Left ventricle myocardium inferior (tissue), 1 donor: ENCODE data around the gene TCF3. TPM values are rescaled to one million over a fixed set of nuclear protein-coding genes. Genes with fewer than 3 reads are reported as not detected.
A peak's percentile ranks its signal among the peaks of the same experiment; 100 is the strongest.

ENCODE experiments used
- DNase-seq: peaks from one replicate; pipeline ENCODE4 v3.0.0-alpha.2; 2020
- H3K27ac ChIP-seq: fragments of 200-600 bp; replicated peaks from 2 replicates; pipeline ENCODE4 v1.8.0; 2021
- H3K27me3 ChIP-seq: fragments of 200-600 bp; 2 replicates; pipeline ENCODE4 v1.8.0; 2021; ENCODE audit warnings: low read depth
- H3K36me3 ChIP-seq: fragments of 200-600 bp; 2 replicates; pipeline ENCODE4 v1.8.0; 2021
- H3K4me1 ChIP-seq: fragments of 200-600 bp; 2 replicates; pipeline ENCODE4 v1.8.0; 2021
- H3K4me3 ChIP-seq: fragments of 200-600 bp; 2 replicates; pipeline ENCODE4 v1.8.0; 2021; ENCODE audit warnings: mild to moderate bottlenecking, moderate library complexity
- H3K9me3 ChIP-seq: fragments of 200-600 bp; replicated peaks from 2 replicates; pipeline ENCODE4 v1.8.0; 2021
- intact Hi-C: fragments of 100-400 bp; cut with micrococcal nuclease; formaldehyde crosslinking; loops from one replicate; pipeline ENCODE4 v1.11.0; 2022
- total RNA-seq: library from RNA; stranded (reverse); fragmentation: NEBNext Ultra II Directional; extraction: Animal tissue kit (Norgen Biotek cat#: 25700); gene quantifications from one replicate; pipeline ENCODE4 v1.2.1, GENCODE V29; 2021
- TF ChIP-seq, protein P1 (sequence below): fragments of 200-600 bp; IDR thresholded peaks from 2 replicates; pipeline ENCODE4 v1.8.0; 2021; ENCODE audit warnings: antibody characterized with exemption, mild to moderate bottlenecking, borderline replicate concordance
- donor health status: DM: no; HTN: yes; CAD: no; lungs with severe emphysema.

Gene TCF3
- total RNA-seq, 1 donor from 2014 or later: 18.4 TPM

DNA sequence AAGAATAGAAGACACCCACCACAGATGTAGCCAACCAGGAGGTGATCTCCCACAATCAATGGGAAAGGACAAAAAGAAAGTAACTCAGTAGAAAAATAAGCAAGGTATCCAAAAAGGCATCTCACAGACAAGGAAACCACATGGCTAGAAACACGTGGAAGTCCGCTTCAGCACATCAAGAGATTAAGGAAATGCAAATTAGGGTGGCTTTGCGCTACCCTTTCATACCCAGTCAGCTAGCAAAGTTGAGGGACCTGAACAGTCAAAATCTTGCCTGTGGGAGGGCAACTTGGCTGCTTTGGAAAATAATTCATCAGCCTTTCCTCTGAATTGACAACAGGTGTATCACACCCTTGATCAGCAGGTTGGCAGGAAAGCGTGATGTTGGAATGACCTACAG lies 35.5 kb downstream of the TCF3 start:
- no peak overlapping the region for H3K4me3 ChIP-seq
- no peaks in the 10 kb centered on the region for H3K9me3 ChIP-seq
- peaks cover 21% of the 10 kb centered on the region for H3K4me1 ChIP-seq
- H3K27ac ChIP-seq: no peak overlapping the region
- no peak for DNase-seq
- TF ChIP-seq, protein P1, sequence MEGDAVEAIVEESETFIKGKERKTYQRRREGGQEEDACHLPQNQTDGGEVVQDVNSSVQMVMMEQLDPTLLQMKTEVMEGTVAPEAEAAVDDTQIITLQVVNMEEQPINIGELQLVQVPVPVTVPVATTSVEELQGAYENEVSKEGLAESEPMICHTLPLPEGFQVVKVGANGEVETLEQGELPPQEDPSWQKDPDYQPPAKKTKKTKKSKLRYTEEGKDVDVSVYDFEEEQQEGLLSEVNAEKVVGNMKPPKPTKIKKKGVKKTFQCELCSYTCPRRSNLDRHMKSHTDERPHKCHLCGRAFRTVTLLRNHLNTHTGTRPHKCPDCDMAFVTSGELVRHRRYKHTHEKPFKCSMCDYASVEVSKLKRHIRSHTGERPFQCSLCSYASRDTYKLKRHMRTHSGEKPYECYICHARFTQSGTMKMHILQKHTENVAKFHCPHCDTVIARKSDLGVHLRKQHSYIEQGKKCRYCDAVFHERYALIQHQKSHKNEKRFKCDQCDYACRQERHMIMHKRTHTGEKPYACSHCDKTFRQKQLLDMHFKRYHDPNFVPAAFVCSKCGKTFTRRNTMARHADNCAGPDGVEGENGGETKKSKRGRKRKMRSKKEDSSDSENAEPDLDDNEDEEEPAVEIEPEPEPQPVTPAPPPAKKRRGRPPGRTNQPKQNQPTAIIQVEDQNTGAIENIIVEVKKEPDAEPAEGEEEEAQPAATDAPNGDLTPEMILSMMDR: no peak
- intact Hi-C loops: no loop called here
- H3K36me3 ChIP-seq: peaks cover 72% of the 10 kb centered on the region
- H3K27me3 ChIP-seq: no peaks in the 10 kb centered on the region

DNA sequence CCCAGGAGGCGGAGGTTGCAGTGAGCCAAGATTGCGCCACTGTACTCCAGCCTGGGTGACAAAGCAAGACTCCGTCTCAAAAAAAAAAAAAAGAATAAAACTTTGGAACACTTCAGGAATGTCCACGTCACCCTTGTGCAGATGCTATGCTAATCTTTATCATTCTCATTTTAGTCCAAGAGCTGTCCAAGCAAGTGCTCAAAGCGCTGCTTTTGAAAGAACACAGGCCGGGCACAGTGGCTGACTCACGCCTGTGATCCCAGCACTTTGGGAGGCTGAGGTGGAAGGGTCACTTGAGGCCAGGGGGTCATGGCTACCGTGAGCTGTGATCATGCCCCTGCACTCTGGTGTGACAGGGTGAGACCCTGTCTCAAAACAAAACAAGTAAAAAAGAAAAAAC lies 36.0 kb downstream of the TCF3 start:
- H3K36me3 ChIP-seq: peaks cover 71% of the 10 kb centered on the region
- DNase-seq: no peak
- intact Hi-C loops: no loop called here
- peaks cover 21% of the 10 kb centered on the region for H3K4me1 ChIP-seq
- H3K9me3 ChIP-seq: no peaks in the 10 kb centered on the region
- TF ChIP-seq, protein P1: no peak
- no peaks in the 10 kb centered on the region for H3K27me3 ChIP-seq
- H3K4me3 ChIP-seq: no peak overlapping the region
- peak overlapping the region; percentile 33 for H3K27ac ChIP-seq

DNA sequence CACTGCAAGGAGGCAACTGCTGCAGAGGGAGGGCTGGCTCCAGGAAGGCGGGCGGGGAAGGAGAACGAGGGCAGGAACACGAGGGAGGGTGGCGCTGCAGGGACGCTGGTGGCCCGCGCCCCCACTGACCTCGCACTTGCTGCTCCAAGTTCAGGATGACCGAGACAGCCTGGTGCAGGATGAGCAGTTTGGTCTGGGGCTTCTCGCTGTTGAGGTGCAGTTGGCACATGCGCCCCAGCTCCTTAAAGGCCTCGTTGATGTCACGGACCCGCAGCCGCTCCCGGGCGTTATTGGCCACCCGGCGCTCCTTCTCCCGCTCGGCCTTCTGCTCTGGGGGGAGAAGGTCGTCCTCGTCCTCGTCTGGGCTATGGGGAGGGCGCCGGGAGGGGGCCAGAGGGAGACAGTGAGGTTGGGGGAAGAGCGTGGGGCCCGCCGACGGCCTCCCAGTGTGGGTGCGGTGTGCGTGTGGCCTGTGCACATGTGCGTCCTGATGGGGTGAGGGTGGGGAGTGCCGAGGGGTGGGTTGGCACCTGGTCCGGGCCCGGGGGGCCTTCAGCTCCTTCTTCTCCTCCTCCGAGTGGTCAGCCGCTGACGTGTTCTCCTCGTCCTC lies 37.2 kb downstream of the TCF3 start:
- no peak for DNase-seq
- no peak overlapping the region for H3K27ac ChIP-seq
- no peak overlapping the region for H3K4me3 ChIP-seq
- peaks cover 74% of the 10 kb centered on the region for H3K36me3 ChIP-seq
- H3K4me1 ChIP-seq: peaks cover 21% of the 10 kb centered on the region
- intact Hi-C loops: no loop called here
- no peaks in the 10 kb centered on the region for H3K9me3 ChIP-seq
- no peaks in the 10 kb centered on the region for H3K27me3 ChIP-seq
- TF ChIP-seq, protein P1: no peak

DNA sequence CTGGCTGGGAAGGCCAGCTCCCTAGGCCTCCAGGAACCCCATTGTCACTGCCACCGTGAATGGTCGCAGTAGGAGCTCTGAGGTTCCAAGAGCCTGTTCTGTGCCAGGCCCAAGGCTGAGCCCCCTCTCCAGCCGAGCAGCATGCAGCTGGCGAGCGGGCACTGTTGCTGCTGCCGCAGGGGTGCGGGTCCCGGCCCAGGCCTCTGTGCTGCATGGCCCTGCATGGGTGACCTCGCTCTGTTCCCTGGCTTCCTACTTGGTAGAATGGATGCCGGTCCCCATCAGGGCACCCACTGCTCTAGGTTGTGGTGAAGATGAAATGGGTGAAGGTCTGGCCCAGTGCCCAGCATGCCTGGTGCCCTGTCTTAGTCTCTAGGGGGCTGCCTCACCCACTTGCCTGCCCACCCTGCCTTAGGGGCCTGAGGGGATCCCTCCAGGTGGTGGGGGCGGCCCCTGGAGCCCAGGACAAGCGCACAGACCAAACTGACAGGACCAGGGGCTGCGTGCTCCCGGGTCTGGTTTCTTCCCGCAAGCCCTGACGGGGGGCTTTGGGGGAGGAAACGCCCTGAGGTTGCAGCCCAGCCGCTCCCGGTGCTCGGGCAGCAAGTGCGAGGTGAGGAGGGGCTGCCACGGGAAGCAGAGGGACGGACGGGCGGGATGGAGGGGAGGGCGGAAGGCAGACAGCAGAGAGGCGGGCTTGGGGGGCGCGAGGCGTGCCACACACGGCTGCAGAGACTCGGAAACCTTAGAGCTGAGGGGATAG lies 38.4 kb downstream of the TCF3 start:
- H3K36me3 ChIP-seq: peaks cover 61% of the 10 kb centered on the region

DNA sequence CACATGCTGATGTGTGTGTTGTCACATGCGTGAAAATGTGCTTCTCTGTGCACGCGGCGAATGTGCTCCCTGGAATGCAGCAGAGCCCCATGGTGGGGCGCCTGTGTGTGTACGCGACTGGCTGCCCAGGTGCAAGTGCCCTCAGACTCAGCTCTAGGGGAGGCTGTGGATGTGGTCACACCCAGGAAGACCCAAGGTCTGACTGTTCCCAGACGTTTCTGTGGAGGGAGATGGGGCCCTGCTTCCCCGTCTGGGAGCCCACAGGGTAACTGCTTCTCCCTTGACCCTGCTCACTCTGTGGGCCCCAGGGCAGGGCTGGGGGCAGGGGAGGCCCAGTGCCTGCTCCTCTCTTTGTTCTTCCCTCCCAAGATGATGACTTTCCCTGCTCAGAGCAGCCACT lies 39.3 kb downstream of the TCF3 start:
- intact Hi-C loops: no loop called here

More for the DNA sequence above, 38.4 kb downstream of the TCF3 start:
- Histone ChIP-seq H3K9me3 (no peaks in the 10 kb centered on the region), H3K27me3 (no peaks in the 10 kb centered on the region), H3K4me3 (no peak overlapping the region), H3K4me1 (peaks cover 21% of the 10 kb centered on the region), H3K27ac (no peak overlapping the region)
- TF ChIP-seq, protein P1: no peak
- DNase-seq: no peak
- intact Hi-C loops: no loop called here

More for the DNA sequence above, 39.3 kb downstream of the TCF3 start:
- TF ChIP-seq, protein P1: no peak
- no peak for DNase-seq
- Histone ChIP-seq H3K4me3 (no peak overlapping the region), H3K36me3 (peaks cover 56% of the 10 kb centered on the region), H3K27me3 (no peaks in the 10 kb centered on the region), H3K4me1 (peaks cover 15% of the 10 kb centered on the region), H3K27ac (no peak overlapping the region), H3K9me3 (no peaks in the 10 kb centered on the region)
